Measurements from ENCODE around the gene TSPO2.

TSPO2 gene

GRCh38 chr6:41049521-41049920 is 7.3 kb downstream of the TSPO2 start:
- no peak overlapping the region for H3K4me3 ChIP-seq (ENCODE audit: low read length)
- TF ChIP-seq CTCF (conservative IDR thresholded peaks at IDR 0.05; ENCODE audit: low read length) = no peak
- no peak for DNase-seq (ENCODE audit: low read depth)

- no peak for TF ChIP-seq CTCF (conservative IDR thresholded peaks at IDR 0.05; ENCODE audit: low read length)
- no peak for DNase-seq (ENCODE audit: low read depth)
- no peak overlapping the region for H3K4me3 ChIP-seq (ENCODE audit: low read length)
These were observed 7.7 kb downstream of the TSPO2 start for GRCh38 chr6:41049955-41050354.

GRCh38 chr6:41050536-41050935 is 8.3 kb downstream of the TSPO2 start:
- no peak overlapping the region for H3K4me3 ChIP-seq (ENCODE audit: low read length)
- DNase-seq (ENCODE audit: low read depth) = no peak
- no peak for TF ChIP-seq CTCF (conservative IDR thresholded peaks at IDR 0.05; ENCODE audit: low read length)

GRCh38 chr6:41051873-41052272 is 9.6 kb downstream of the TSPO2 start:
- no peak overlapping the region for H3K4me3 ChIP-seq (ENCODE audit: low read length)
- DNase-seq (ENCODE audit: low read depth) = no peak
- TF ChIP-seq CTCF (conservative IDR thresholded peaks at IDR 0.05; ENCODE audit: low read length) = no peak

- TF ChIP-seq CTCF (conservative IDR thresholded peaks at IDR 0.05; ENCODE audit: low read length) = no peak
- no peak for DNase-seq (ENCODE audit: low read depth)
- H3K4me3 ChIP-seq (ENCODE audit: low read length) = no peak within 1 kb of the TSS
These were observed 10.8 kb downstream of the TSPO2 start, which contains the start of gene APOBEC2 for GRCh38 chr6:41053041-41053440. TSS of gene APOBEC2 (plus strand) at chr6:41053202. CDS start at chr6:41053348, 146 bp downstream.

GRCh38 chr6:41054511-41054910 is 12.2 kb downstream of the TSPO2 start:
- TF ChIP-seq CTCF (conservative IDR thresholded peaks at IDR 0.05; ENCODE audit: low read length) = no peak
- no peak overlapping the region for H3K4me3 ChIP-seq (ENCODE audit: low read length)

GRCh38 chr6:41055149-41055548 is 12.9 kb downstream of the TSPO2 start:
- no peak for DNase-seq (ENCODE audit: low read depth)
- no peak for TF ChIP-seq CTCF (conservative IDR thresholded peaks at IDR 0.05; ENCODE audit: low read length)
- H3K4me3 ChIP-seq (ENCODE audit: low read length) = no peak overlapping the region

More at GRCh38 chr6:41054511-41054910, 12.2 kb downstream of the TSPO2 start:
- DNase-seq (ENCODE audit: low read depth) = no peak

Data from AG10803 (cell line).